ENCODE data around the gene RRBP1.

RRBP1 gene

GRCh38 chr20:17631576-17632319 lies 50.3 kb downstream of the RRBP1 start:
- peaks cover 86% of the 10 kb centered on the region for H3K36me3 ChIP-seq

GRCh38 chr20:17630806-17631195 lies 51.2 kb downstream of the RRBP1 start:
- TF ChIP-seq Cebpa-rat (IDR thresholded peaks at IDR 0.05) = no peak
- H3K36me3 ChIP-seq = peaks cover 95% of the 10 kb centered on the region
- peaks cover 40% of the 10 kb centered on the region; the same call in 1 of the 2 replicates for H4K20me1 ChIP-seq
- peaks cover 63% of the 10 kb centered on the region for H3K4me1 ChIP-seq
- 0 out of 2 replicates have a peak overlapping the region, but pooled peaks have one; percentile 46 for H3K27ac ChIP-seq
- H3K4me2 ChIP-seq = no peak overlapping the region
- no peak overlapping the region for H3K9ac ChIP-seq
- no peaks in the 10 kb centered on the region for H3K9me3 ChIP-seq
- H3K27me3 ChIP-seq = no peaks in the 10 kb centered on the region
- H3K4me3 ChIP-seq = no peak overlapping the region

More at GRCh38 chr20:17631576-17632319, 50.3 kb downstream of the RRBP1 start:
- H3K27ac ChIP-seq = peak overlapping the region; percentile 43; the same call in 1 of the 2 replicates
- H3K9me3 ChIP-seq = no peaks in the 10 kb centered on the region
- no peaks in the 10 kb centered on the region for H3K27me3 ChIP-seq
- H4K20me1 ChIP-seq = peaks cover 35% of the 10 kb centered on the region; the same call in 1 of the 2 replicates
- no peak for TF ChIP-seq Cebpa-rat (IDR thresholded peaks at IDR 0.05)
- H3K4me1 ChIP-seq = peaks cover 73% of the 10 kb centered on the region
- no peak overlapping the region for H3K4me3 ChIP-seq
- H3K9ac ChIP-seq = peak overlapping the region; percentile 4; the same call in 1 of the 2 replicates
- 0 out of 2 replicates have a peak overlapping the region, but pooled peaks have one; percentile 96 for H3K4me2 ChIP-seq

GRCh38 chr20:17630151-17630805 lies 51.8 kb downstream of the RRBP1 start:
- no peak overlapping the region for H3K4me3 ChIP-seq
- no peak overlapping the region for H3K4me2 ChIP-seq
- peaks cover 42% of the 10 kb centered on the region; the same call in 1 of the 2 replicates for H4K20me1 ChIP-seq
- H3K4me1 ChIP-seq = peaks cover 61% of the 10 kb centered on the region
- H3K9me3 ChIP-seq = no peaks in the 10 kb centered on the region
- peak overlapping the region; percentile 58; the same call in 1 of the 2 replicates for H3K27ac ChIP-seq
- no peak overlapping the region for H3K9ac ChIP-seq
- TF ChIP-seq Cebpa-rat (IDR thresholded peaks at IDR 0.05) = no peak
- H3K36me3 ChIP-seq = peaks cover 98% of the 10 kb centered on the region
- no peaks in the 10 kb centered on the region for H3K27me3 ChIP-seq

- peak overlapping the region; percentile 58 for H3K27ac ChIP-seq
- H4K20me1 ChIP-seq = peaks cover 48% of the 10 kb centered on the region
- H3K9ac ChIP-seq = no peak overlapping the region
- peaks cover 61% of the 10 kb centered on the region for H3K4me1 ChIP-seq
- no peak for TF ChIP-seq Cebpa-rat (IDR thresholded peaks at IDR 0.05)
- no peak overlapping the region for H3K4me2 ChIP-seq
- no peak overlapping the region for H3K4me3 ChIP-seq
- H3K9me3 ChIP-seq = no peaks in the 10 kb centered on the region
- peaks cover 100% of the 10 kb centered on the region for H3K36me3 ChIP-seq
- no peaks in the 10 kb centered on the region for H3K27me3 ChIP-seq
Observed at GRCh38 chr20:17629678-17630089, 52.4 kb downstream of the RRBP1 start.

- H3K9me3 ChIP-seq = no peaks in the 10 kb centered on the region
- H3K27me3 ChIP-seq = no peaks in the 10 kb centered on the region
- no peak overlapping the region for H3K4me2 ChIP-seq
- no peak overlapping the region for H3K4me3 ChIP-seq
- TF ChIP-seq Cebpa-rat (IDR thresholded peaks at IDR 0.05) = no peak
- peak overlapping the region; percentile 58 for H3K27ac ChIP-seq
- H4K20me1 ChIP-seq = peaks cover 54% of the 10 kb centered on the region
- 0 out of 2 replicates have a peak overlapping the region, but pooled peaks have one; percentile 2 for H3K9ac ChIP-seq
- H3K4me1 ChIP-seq = peaks cover 61% of the 10 kb centered on the region
- H3K36me3 ChIP-seq = peaks cover 100% of the 10 kb centered on the region
Observed at GRCh38 chr20:17629025-17629424, 53.0 kb downstream of the RRBP1 start.

- Histone ChIP-seq H3K4me2 (no peak overlapping the region), H3K9ac (peak overlapping the region; percentile 2; the same call in 1 of the 2 replicates), H3K36me3 (peaks cover 100% of the 10 kb centered on the region), H3K9me3 (no peaks in the 10 kb centered on the region), H3K27ac (peak overlapping the region; percentile 51), H3K27me3 (no peaks in the 10 kb centered on the region), H3K4me1 (peaks cover 61% of the 10 kb centered on the region), H3K4me3 (no peak overlapping the region), H4K20me1 (peaks cover 58% of the 10 kb centered on the region)
- no peak for TF ChIP-seq Cebpa-rat (IDR thresholded peaks at IDR 0.05)
Observed at GRCh38 chr20:17628101-17628841, 53.8 kb downstream of the RRBP1 start.

- H3K27ac ChIP-seq = peak overlapping the region; percentile 51
- no peak for TF ChIP-seq Cebpa-rat (IDR thresholded peaks at IDR 0.05)
- peaks cover 100% of the 10 kb centered on the region for H3K36me3 ChIP-seq
Observed at GRCh38 chr20:17627101-17627955, 54.7 kb downstream of the RRBP1 start.

GRCh38 chr20:17626217-17627007 lies 55.6 kb downstream of the RRBP1 start:
- Histone ChIP-seq H3K27ac (peak overlapping the region; percentile 18; the same call in 1 of the 2 replicates), H4K20me1 (peaks cover 57% of the 10 kb centered on the region), H3K9ac (no peak overlapping the region), H3K27me3 (no peaks in the 10 kb centered on the region), H3K9me3 (no peaks in the 10 kb centered on the region), H3K4me1 (peaks cover 61% of the 10 kb centered on the region), H3K36me3 (peaks cover 100% of the 10 kb centered on the region), H3K4me2 (no peak overlapping the region), H3K4me3 (no peak overlapping the region)
- no peak for TF ChIP-seq Cebpa-rat (IDR thresholded peaks at IDR 0.05)

More at GRCh38 chr20:17627101-17627955, 54.7 kb downstream of the RRBP1 start:
- Histone ChIP-seq H3K9ac (0 out of 2 replicates have a peak overlapping the region, but pooled peaks have one; percentile 2), H3K9me3 (no peaks in the 10 kb centered on the region), H4K20me1 (peaks cover 61% of the 10 kb centered on the region), H3K27me3 (no peaks in the 10 kb centered on the region), H3K4me3 (no peak overlapping the region), H3K4me2 (no peak overlapping the region; the same call in 1 of the 2 replicates), H3K4me1 (peaks cover 61% of the 10 kb centered on the region)
